ENCODE data around the gene ALKBH3.
A peak's percentile ranks its signal among the peaks of the same experiment; 100 is the strongest.

ALKBH3 gene

GRCh38 chr11:43880640-43881159, at the start of gene ALKBH3:
TSS of gene ALKBH3 (plus strand) at chr11:43880831. CDS start at chr11:43882653, 1,822 bp downstream.
- peak; percentile 94 for DNase-seq (ENCODE audit: low spot score)

- peak; percentile 89 for DNase-seq (ENCODE audit: low spot score)
These were observed 49.6 kb upstream of the ALKBH3 start for GRCh38 chr11:43830928-43831440.

GRCh38 chr11:43832536-43832935, 48.1 kb upstream of the ALKBH3 start:
- no peak for DNase-seq (ENCODE audit: low spot score)

- no peak for DNase-seq (ENCODE audit: low spot score)
These were observed 47.0 kb upstream of the ALKBH3 start for GRCh38 chr11:43833657-43834073.

- no peak for DNase-seq (ENCODE audit: low spot score)
These were observed 46.3 kb upstream of the ALKBH3 start for GRCh38 chr11:43834286-43834685.

- no peak for DNase-seq (ENCODE audit: low spot score)
These were observed 45.5 kb upstream of the ALKBH3 start for GRCh38 chr11:43835104-43835503.

- DNase-seq (ENCODE audit: low spot score), result no peak
These were observed 42.8 kb upstream of the ALKBH3 start for GRCh38 chr11:43837879-43838278.

GRCh38 chr11:43842021-43842420, 38.6 kb upstream of the ALKBH3 start:
- DNase-seq (ENCODE audit: low spot score), result no peak

- DNase-seq (ENCODE audit: low spot score), result no peak
These were observed 34.8 kb upstream of the ALKBH3 start for GRCh38 chr11:43845816-43846215.

- peak; percentile 23 for DNase-seq (ENCODE audit: low spot score)
These were observed 28.5 kb upstream of the ALKBH3 start for GRCh38 chr11:43852057-43852636.

GRCh38 chr11:43853781-43854180, 26.9 kb upstream of the ALKBH3 start:
- DNase-seq (ENCODE audit: low spot score), result no peak

GRCh38 chr11:43856993-43857392, 23.6 kb upstream of the ALKBH3 start:
- DNase-seq (ENCODE audit: low spot score), result no peak

- DNase-seq (ENCODE audit: low spot score), result no peak
These were observed 19.5 kb upstream of the ALKBH3 start for GRCh38 chr11:43861141-43861540.

- no peak for DNase-seq (ENCODE audit: low spot score)
These were observed 14.1 kb upstream of the ALKBH3 start for GRCh38 chr11:43866520-43866919.

- DNase-seq (ENCODE audit: low spot score), result no peak
These were observed 13.7 kb upstream of the ALKBH3 start for GRCh38 chr11:43866969-43867368.

- peak; percentile 4 for DNase-seq (ENCODE audit: low spot score)
These were observed 11.6 kb upstream of the ALKBH3 start for GRCh38 chr11:43868852-43869567.

GRCh38 chr11:43871051-43871450, 9.6 kb upstream of the ALKBH3 start:
- DNase-seq (ENCODE audit: low spot score), result no peak

- DNase-seq (ENCODE audit: low spot score), result no peak
These were observed 7.6 kb upstream of the ALKBH3 start for GRCh38 chr11:43872995-43873394.

GRCh38 chr11:43874078-43874477, 6.6 kb upstream of the ALKBH3 start:
- no peak for DNase-seq (ENCODE audit: low spot score)

- no peak for DNase-seq (ENCODE audit: low spot score)
These were observed 5.9 kb upstream of the ALKBH3 start for GRCh38 chr11:43874738-43875137.

GRCh38 chr11:43879789-43880639, 617 bp upstream of the ALKBH3 start:
- peak; percentile 13 for DNase-seq (ENCODE audit: low spot score)

- DNase-seq (ENCODE audit: low spot score), result no peak
These were observed 12.2 kb downstream of the ALKBH3 start for GRCh38 chr11:43892851-43893250.

Measured in LoVo (cell line).